Dedifferentiated amniotic fluid mesenchymal stem cell (primary cell): ENCODE measurements around the gene GPC3.

ENCODE experiments used
- DNase-seq: peaks from one replicate; pipeline ENCODE4 v3.0.0-alpha.2; 2016; ENCODE audit errors: extremely low spot score

Gene GPC3

DNA sequence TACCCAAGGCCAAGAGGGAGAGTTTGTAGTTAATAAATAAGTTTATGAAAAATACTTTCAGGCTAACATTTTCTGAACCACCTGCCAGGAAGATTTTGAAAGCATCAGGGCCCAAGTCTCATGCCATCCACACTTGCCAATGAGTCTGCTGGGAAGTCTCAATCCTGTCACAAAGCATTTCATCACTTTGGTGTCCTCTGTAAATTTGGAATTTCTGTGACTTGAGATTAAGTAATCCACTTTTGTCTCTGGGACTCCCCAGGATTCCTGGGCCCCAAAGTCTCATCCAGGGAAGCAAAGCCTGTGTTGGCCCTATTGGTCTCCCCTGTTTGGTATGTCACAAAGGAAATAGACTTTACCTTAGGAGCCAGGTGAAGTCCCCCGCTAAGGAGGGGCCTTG is 470.9 kb downstream of the GPC3 start:
- DNase-seq, result no peak

DNA sequence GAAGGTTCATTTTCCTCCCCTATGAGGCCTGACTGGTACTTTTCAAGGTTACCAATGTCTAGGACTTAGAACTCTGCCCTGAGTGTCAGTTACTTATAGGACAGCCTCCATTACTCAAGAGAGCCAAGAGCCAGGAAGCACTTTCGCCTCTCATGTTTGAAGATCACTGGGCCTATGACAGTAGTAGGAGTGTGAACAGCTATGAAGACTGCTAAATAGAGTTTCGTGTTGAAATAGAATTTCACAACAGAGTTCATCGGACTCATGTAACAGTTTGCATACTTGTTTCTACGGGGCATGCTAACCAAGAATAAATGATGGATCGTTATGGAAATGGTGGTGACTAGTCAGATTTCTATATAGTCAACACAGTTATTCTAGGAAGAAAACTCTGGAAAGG is 472.3 kb downstream of the GPC3 start:
- no peak for DNase-seq

DNA sequence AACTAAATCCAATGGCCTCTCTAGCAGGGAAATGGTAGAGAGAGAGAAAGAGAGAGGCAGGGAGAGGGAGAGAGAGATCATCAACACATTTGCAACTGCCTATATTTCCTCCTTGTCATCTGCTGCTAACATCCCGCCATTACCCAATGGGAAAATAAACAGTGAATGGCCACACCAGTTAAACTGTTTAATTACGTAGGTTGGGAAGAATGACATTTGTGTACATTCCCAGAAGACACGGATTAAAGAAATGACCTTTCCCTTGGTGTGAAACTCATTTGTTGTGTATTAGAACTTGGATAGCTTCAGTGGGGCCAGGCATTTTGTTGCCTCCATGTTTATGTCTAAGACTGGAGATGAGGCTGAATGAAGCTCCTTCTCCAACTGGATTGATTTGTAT is 474.4 kb downstream of the GPC3 start:
- no peak for DNase-seq

DNA sequence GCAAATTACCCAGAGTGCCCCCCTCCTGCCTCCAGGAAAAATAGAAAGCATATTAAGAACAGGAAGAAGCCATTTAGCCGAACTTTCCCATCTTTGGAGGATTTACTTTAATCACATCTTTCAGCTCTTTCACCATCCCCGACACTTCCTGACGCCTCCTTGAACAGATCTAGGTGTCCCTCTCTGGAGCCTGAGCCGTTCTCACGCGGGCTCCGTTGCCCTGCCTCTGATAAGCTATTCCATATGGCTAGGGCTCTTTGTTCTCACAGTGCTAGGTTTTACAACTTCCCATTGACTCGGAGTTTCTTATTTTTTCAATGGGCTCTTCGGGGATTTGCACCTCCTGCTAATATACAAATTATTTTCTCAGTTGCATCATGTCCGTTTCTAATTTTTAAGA is 488.0 kb downstream of the GPC3 start:
- no peak for DNase-seq

DNA sequence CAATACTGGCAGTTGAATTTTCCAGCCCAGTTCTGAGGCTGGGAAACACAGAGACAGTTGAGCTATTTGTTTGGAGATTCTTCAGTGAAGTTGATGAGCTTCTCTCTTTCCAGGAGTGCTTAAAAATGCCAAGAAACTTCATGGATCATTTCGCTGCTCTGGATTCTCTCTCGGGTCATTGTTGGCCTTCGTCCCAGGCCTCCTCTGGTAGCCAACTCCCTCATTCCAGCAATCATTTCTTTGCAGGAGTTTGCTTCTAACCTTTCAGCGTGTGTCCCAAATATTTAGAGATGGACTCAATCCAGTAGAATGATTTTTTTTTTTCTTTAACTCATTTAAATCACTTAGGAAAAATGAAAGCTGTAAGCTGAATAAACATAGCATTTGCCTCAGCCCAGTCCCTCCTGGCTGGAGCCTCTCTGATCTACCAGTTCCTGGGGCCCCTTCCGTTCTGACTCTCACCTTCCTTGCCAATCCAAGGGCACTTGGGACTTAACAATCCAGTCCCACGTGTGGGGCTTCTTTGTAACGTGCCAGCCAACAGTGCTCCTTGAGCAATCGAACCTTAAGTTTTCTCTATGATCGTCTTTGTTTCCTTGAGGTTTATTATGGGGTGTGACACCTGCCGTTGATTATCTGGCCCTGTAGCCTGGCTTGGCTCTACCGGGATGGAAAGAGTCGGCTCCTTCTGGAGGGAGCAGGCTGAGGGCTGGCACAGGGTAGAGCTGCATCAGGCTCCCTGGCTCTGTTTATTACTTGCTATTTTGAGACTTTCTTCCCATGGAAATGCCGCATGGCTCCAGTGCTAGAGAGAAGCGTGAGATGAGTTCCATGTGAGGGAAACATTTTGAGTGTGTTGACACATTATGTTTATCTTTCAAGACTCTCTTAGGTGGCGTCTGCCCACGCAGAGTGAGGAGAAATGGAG is 489.7 kb downstream of the GPC3 start:
- DNase-seq, result peak; percentile 79

DNA sequence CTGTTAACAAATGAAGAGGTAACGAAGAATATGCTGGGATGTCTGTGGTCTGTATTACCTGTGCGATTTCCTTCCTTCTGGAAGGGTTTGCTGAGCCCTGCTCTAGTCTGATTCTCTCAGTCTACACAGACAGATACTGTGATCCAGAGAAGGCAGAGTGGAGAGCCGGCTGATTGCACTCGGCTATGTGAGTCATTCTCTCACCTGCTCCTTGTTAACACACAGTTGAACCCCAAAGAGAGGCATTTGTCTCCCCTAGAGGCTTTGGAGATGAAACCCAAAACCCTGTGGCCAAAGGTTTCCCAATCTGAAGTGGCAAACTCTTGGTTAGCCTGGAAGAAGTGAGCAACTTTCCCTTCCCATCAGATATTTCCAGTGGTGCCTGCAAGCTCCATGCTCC is 492.0 kb downstream of the GPC3 start:
- no peak for DNase-seq

DNA sequence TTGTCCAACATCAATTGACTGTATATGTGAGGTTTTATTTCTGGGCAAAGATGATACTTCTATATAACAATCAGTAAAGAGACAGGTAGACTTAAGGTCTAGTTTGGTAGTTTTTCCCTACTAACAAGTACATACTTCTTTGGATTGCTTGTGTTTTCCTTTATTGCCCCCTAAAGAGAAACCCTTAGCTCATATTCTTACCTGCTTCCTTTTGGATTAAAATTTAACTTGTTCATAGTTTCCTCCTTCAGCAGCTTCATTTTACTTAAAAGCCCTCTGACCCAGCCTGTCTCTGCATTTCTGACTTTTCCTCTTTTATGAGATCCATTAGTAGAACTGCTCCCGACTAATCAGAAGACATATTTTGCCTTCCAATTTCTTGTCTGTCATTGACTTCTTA is 494.4 kb downstream of the GPC3 start:
- DNase-seq, result no peak
